Ascending aorta (tissue), 2 donors: ENCODE measurements around the gene LRIG2. TPM values are rescaled to one million over a fixed set of nuclear protein-coding genes. Genes with fewer than 3 reads are reported as not detected.

Source experiments
- DNase-seq, 2 donors: peaks; one replicate each; pipeline ENCODE4 v3.0.0-alpha.2; 2019; ENCODE audit warnings: low spot score in 2 of 2
- H3K27ac ChIP-seq, 2 donors: fragments of 200-600 bp; sonication (generic); one replicate each; pipeline ENCODE4 v1.5.1; 2016 to 2017; ENCODE audit warnings: mild to moderate bottlenecking in 1 of 2
- H3K27me3 ChIP-seq: fragments of 200-600 bp; sonication (generic); one replicate; pipeline ENCODE4 v1.5.1; 2017
- H3K36me3 ChIP-seq, 2 donors: fragments of 200-600 bp; sonication (generic); one replicate each; pipeline ENCODE4 v1.5.1; 2016
- H3K4me1 ChIP-seq, 2 donors: fragments of 200-600 bp; sonication (generic); one replicate each; pipeline ENCODE4 v1.5.1; 2016 to 2017; ENCODE audit warnings: mild to moderate bottlenecking in 1 of 2
- H3K4me3 ChIP-seq, 2 donors: fragments of 200-600 bp; sonication (generic); one replicate each; pipeline ENCODE4 v1.5.1; 2016 to 2017; ENCODE audit warnings: mild to moderate bottlenecking in 1 of 2
- H3K9me3 ChIP-seq, 2 donors: fragments of 200-600 bp; sonication (generic); one replicate each; pipeline ENCODE4 v1.5.1; 2016
- CTCF ChIP-seq, 3 experiments: fragments of 200-600 bp in 2 of 3; fragments of 450-650 bp in 1 of 3; sonication (generic) in 2 of 3; IDR thresholded peaks; one replicate each; pipeline ENCODE4 v1.5.1; 2016 to 2019; ENCODE audit warnings: antibody characterized with exemption in 3 of 3, mild to moderate bottlenecking in 1 of 3, moderate library complexity in 1 of 3
- intact Hi-C: fragments of 100-400 bp; cut with DNase I; formaldehyde crosslinking; loops from one replicate; pipeline ENCODE4 v1.15.1; 2023
- total RNA-seq: library from RNA; depleted of rRNA; stranded (reverse); fragments of >200 nt; gene quantifications from one replicate; pipeline ENCODE4 v1.1.0, GENCODE V29; 2016

Gene LRIG2
- total RNA-seq, 1 donor from 2014 or later = 16.1 TPM

- no peak for DNase-seq
- Histone ChIP-seq H3K36me3 (no peaks in the 10 kb centered on the region), H3K27me3 (no peaks in the 10 kb centered on the region), H3K9me3 (peaks cover 0 to 1% of the 10 kb centered on the region in 2 donors), H3K4me1 (no peaks in the 10 kb centered on the region), H3K4me3 (no peak overlapping the region), H3K27ac (no peak overlapping the region)
- TF ChIP-seq CTCF (IDR thresholded peaks at IDR 0.05) = no peak
- intact Hi-C loops = no loop called here
Measured at GRCh38 chr1:113166473-113166872, 93.5 kb downstream of the LRIG2 start.

GRCh38 chr1:113168946-113169345 lies 95.9 kb downstream of the LRIG2 start:
- intact Hi-C loops = no loop called here
- Histone ChIP-seq H3K27me3 (no peaks in the 10 kb centered on the region), H3K4me1 (no peaks in the 10 kb centered on the region), H3K36me3 (no peaks in the 10 kb centered on the region), H3K27ac (no peak overlapping the region), H3K9me3 (peaks cover 0 to 20% of the 10 kb centered on the region in 2 donors), H3K4me3 (no peak overlapping the region)
- no peak for DNase-seq
- no peak for TF ChIP-seq CTCF (IDR thresholded peaks at IDR 0.05)

GRCh38 chr1:113169591-113169990 lies 96.6 kb downstream of the LRIG2 start:
- no peak overlapping the region for H3K27ac ChIP-seq
- no peak for DNase-seq
- intact Hi-C loops = no loop called here
- H3K27me3 ChIP-seq = no peaks in the 10 kb centered on the region
- TF ChIP-seq CTCF (IDR thresholded peaks at IDR 0.05) = no peak
- no peak overlapping the region for H3K4me3 ChIP-seq
- H3K9me3 ChIP-seq = peaks cover 0 to 20% of the 10 kb centered on the region in 2 donors
- no peaks in the 10 kb centered on the region for H3K36me3 ChIP-seq
- no peaks in the 10 kb centered on the region for H3K4me1 ChIP-seq

GRCh38 chr1:113170519-113170918 lies 97.5 kb downstream of the LRIG2 start:
- H3K27ac ChIP-seq = no peak overlapping the region

GRCh38 chr1:113178106-113178505 lies 105.1 kb downstream of the LRIG2 start:
- no peak for DNase-seq
- Histone ChIP-seq H3K9me3 (peaks cover 0 to 5% of the 10 kb centered on the region in 2 donors), H3K36me3 (no peaks in the 10 kb centered on the region), H3K27me3 (no peaks in the 10 kb centered on the region), H3K4me1 (no peaks in the 10 kb centered on the region), H3K27ac (no peak overlapping the region), H3K4me3 (no peak overlapping the region)
- intact Hi-C loops = no loop called here
- no peak for TF ChIP-seq CTCF (IDR thresholded peaks at IDR 0.05)

More at GRCh38 chr1:113170519-113170918, 97.5 kb downstream of the LRIG2 start:
- no peak for TF ChIP-seq CTCF (IDR thresholded peaks at IDR 0.05)
- H3K9me3 ChIP-seq = peaks cover 0 to 20% of the 10 kb centered on the region in 2 donors
- H3K27me3 ChIP-seq = no peaks in the 10 kb centered on the region
- H3K4me1 ChIP-seq = no peaks in the 10 kb centered on the region
- H3K4me3 ChIP-seq = no peak overlapping the region
- DNase-seq = no peak
- H3K36me3 ChIP-seq = no peaks in the 10 kb centered on the region
- intact Hi-C loops = no loop called here

- H3K27ac ChIP-seq = no peak overlapping the region
- intact Hi-C loops = no loop called here
- H3K4me3 ChIP-seq = no peak overlapping the region
- no peak for TF ChIP-seq CTCF (IDR thresholded peaks at IDR 0.05)
- H3K4me1 ChIP-seq = no peaks in the 10 kb centered on the region
- H3K36me3 ChIP-seq = no peaks in the 10 kb centered on the region
- DNase-seq = no peak
- no peaks in the 10 kb centered on the region for H3K27me3 ChIP-seq
- H3K9me3 ChIP-seq = peaks cover 0 to 2% of the 10 kb centered on the region in 2 donors
Measured at GRCh38 chr1:113178522-113178921, 105.5 kb downstream of the LRIG2 start.
